Activated CD8-positive, alpha-beta T cell treated with anti-CD3 and anti-CD28 coated beads for 36 hours (primary cell): ENCODE measurements around the gene TCF4. TPM values are rescaled to one million over a fixed set of nuclear protein-coding genes. Genes with fewer than 3 reads are reported as not detected.

ENCODE experiments used
- ATAC-seq: fragments of 200-7000 bp; cut with Tn5 transposase; one replicate; pipeline ENCODE4 v1.10.0; 2021; ENCODE audit warnings: mild to moderate bottlenecking, moderate library complexity
- CTCF ChIA-PET: fragments of 350-600 bp; sonication (Branson Sonifier 250); formaldehyde crosslinking; loops from one replicate; lab custom pipeline; 2021; ENCODE audit warnings: antibody characterized with exemption; lab: Charles Lee
- POLR2A ChIA-PET: fragments of 350-600 bp; sonication (Branson Sonifier 250); formaldehyde crosslinking; loops from one replicate; lab custom pipeline; 2021; ENCODE audit warnings: antibody characterized with exemption; lab: Charles Lee
- DNase-seq: peaks from one replicate; pipeline ENCODE4 v3.0.0-alpha.2; 2020
- H3K27ac Mint-ChIP-seq: one replicate; pipeline ENCODE4 v1.8.0; 2021; ENCODE audit warnings: mild to moderate bottlenecking, mixed read lengths
- H3K27me3 Mint-ChIP-seq: one replicate; pipeline ENCODE4 v1.8.0; 2021; ENCODE audit warnings: mixed read lengths
- H3K36me3 Mint-ChIP-seq: one replicate; pipeline ENCODE4 v1.8.0; 2021; ENCODE audit warnings: low read depth, mixed read lengths
- H3K4me1 Mint-ChIP-seq: one replicate; pipeline ENCODE4 v1.8.0; 2021; ENCODE audit warnings: low read depth, mixed read lengths
- H3K4me3 Mint-ChIP-seq: one replicate; pipeline ENCODE4 v1.8.0; 2021; ENCODE audit warnings: mild to moderate bottlenecking, moderate library complexity, mixed read lengths
- H3K9me3 Mint-ChIP-seq: one replicate; pipeline ENCODE4 v1.8.0; 2021; ENCODE audit warnings: mixed read lengths
- intact Hi-C: fragments of 100-400 bp; cut with micrococcal nuclease; formaldehyde crosslinking; loops from one replicate; pipeline ENCODE4 v1.10.0; 2022
- total RNA-seq, 2 experiments: library from RNA; stranded (reverse); gene quantifications; one replicate each; pipeline ENCODE4 v1.2.3, GENCODE V29; 2021
- TF ChIP-seq, protein P1 (sequence below): fragments of 200-600 bp; IDR thresholded peaks from one replicate; pipeline ENCODE4 v1.8.0; 2022; ENCODE audit warnings: antibody characterized with exemption, mild to moderate bottlenecking

Gene TCF4
- total RNA-seq, 2 experiments from 2014 or later = 1.2 to 1.4 TPM

DNA sequence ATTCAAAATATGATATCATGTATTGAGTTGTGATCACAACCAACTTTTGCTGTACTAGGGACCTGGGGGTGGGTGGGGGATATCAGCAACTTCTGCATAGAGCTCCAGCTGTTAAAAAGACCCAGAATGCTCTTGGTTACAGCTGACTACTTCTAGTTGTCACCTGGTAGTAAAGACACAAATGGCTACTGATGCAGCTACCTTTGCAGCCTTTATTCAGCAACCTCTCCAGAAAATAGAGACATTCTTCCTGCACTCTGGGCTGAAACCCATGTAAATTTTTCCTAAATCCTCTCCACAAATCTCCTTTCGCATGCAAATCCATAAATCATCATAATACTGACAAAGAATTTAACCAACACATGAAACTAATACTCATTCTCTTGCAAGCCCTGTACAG, 238.3 kb downstream of the TCF4 start:
- intact Hi-C loops = no loop called here
- H3K27ac Mint-ChIP-seq = no peak overlapping the region
- H3K27me3 Mint-ChIP-seq = no peaks in the 10 kb centered on the region
- no peak overlapping the region for H3K4me3 Mint-ChIP-seq
- POLR2A ChIA-PET = no interaction called here
- H3K4me1 Mint-ChIP-seq = no peaks in the 10 kb centered on the region
- H3K9me3 Mint-ChIP-seq = no peaks in the 10 kb centered on the region
- DNase-seq (no peak), ATAC-seq (no peak)
- CTCF ChIA-PET = no interaction called here
- H3K36me3 Mint-ChIP-seq = no peaks in the 10 kb centered on the region
- TF ChIP-seq, protein P1, sequence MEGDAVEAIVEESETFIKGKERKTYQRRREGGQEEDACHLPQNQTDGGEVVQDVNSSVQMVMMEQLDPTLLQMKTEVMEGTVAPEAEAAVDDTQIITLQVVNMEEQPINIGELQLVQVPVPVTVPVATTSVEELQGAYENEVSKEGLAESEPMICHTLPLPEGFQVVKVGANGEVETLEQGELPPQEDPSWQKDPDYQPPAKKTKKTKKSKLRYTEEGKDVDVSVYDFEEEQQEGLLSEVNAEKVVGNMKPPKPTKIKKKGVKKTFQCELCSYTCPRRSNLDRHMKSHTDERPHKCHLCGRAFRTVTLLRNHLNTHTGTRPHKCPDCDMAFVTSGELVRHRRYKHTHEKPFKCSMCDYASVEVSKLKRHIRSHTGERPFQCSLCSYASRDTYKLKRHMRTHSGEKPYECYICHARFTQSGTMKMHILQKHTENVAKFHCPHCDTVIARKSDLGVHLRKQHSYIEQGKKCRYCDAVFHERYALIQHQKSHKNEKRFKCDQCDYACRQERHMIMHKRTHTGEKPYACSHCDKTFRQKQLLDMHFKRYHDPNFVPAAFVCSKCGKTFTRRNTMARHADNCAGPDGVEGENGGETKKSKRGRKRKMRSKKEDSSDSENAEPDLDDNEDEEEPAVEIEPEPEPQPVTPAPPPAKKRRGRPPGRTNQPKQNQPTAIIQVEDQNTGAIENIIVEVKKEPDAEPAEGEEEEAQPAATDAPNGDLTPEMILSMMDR = no peak

DNA sequence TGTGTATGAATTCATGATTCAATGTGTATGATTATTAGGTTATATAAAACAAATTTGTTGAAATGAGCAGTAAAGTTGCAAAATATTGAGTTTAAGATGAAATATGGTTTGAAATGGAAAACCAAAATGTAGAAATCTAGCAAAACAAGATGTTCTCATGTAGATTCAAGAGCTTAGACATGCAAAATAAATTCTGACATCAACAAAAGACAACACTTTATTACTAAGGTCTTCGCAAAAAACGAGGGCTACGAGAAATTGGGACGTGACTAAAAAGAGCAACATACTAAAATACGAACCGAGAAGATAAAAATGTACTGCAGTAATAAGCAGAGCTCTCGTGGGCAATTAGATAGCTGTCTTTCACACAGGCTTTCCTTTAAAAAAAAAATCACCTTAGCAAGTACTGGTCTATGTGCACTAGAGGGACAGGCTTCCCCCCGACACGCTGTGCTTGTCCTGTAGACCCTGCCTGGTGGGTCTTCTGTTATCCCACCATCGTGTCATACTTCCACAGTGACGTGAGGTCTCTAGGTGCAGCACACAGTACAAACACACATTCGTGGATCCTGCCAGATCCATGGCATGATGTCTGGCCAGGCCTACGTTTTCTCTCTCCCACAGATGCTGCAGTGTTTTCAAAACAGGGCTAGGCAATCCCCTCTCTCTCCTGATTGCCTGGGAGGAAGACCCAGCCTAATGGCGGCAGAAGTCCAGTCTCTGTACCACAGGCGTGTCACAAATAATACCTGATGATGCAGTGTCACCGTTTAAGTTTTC, 240.8 kb downstream of the TCF4 start:
- Mint-ChIP-seq H3K36me3 (no peaks in the 10 kb centered on the region), H3K27me3 (no peaks in the 10 kb centered on the region), H3K27ac (no peak overlapping the region), H3K4me3 (no peak overlapping the region), H3K9me3 (no peaks in the 10 kb centered on the region), H3K4me1 (peaks cover 2% of the 10 kb centered on the region)
- TF ChIP-seq, protein P1 = no peak
- DNase-seq = no peak
- intact Hi-C loops = no loop called here
- ChIA-PET POLR2A (no interaction called here), CTCF (interaction anchor here (1.0 kb wide), 1 partner anchor 69 kb away, joined by 3 read pairs; no protein-coding TSS in a partner anchor)
- no peak for ATAC-seq

DNA sequence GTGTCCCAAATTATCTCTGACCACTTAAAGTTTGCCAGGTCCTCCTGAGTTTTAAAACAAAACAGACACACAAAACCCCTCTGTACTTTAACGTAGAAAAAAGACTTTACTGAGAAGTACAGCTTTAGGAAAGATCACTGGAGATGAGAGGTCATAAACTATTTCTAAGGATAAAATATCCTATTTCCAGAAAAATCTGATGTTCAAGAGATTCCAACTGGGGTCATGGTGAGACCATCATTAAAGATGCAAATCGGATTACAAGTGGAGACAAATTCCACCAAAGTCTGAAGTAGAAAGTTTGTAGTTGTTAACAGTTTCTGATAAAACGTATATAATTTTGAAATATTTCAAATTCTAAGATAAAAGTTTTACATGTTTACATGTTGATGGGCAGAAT, 241.6 kb downstream of the TCF4 start:
- ATAC-seq (no peak), DNase-seq (no peak)
- intact Hi-C loops = no loop called here
- peaks cover 2% of the 10 kb centered on the region for H3K4me1 Mint-ChIP-seq
- no peak overlapping the region for H3K4me3 Mint-ChIP-seq
- POLR2A ChIA-PET = no interaction called here
- H3K9me3 Mint-ChIP-seq = no peaks in the 10 kb centered on the region
- no peaks in the 10 kb centered on the region for H3K36me3 Mint-ChIP-seq
- H3K27ac Mint-ChIP-seq = no peak overlapping the region
- TF ChIP-seq, protein P1 = no peak
- CTCF ChIA-PET = no interaction called here
- H3K27me3 Mint-ChIP-seq = no peaks in the 10 kb centered on the region

DNA sequence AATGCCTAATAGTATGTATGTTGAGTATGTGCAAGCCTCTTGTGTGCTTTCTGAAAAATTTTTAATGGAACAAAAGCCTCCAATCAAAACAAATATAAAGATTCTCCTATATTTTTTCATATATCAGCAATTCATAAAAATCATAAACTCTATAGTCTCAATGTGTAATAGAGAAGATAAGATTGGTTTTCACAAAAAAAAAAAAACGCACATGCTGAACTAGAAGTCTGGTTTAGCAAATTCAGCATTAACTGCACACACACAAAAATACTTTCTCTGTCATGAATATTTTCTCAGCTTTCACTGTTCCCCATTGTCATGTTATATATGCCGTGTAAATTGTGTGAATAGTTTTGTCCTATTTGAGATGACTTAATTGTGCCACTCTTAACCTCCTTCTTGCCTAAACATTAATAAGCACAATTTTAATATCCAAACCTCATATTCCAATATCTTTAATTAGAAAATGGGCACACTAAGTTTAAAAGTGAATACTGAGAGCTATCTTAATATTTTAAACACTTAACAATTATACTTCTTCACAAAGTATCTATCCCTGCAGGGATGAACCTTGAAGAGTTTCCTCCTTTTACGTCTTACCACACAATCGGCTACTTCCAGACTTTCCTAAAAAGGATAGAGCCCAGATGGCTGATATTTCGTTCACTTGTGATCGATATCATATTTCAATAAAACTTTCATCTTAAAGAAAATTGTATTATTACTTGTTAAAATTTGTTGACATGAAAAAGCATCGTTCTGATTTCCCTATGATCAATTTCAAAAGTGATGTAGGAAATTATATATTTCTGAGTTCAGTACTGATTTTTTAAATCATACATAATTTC, 242.7 kb downstream of the TCF4 start:
- Mint-ChIP-seq H3K4me3 (no peak overlapping the region), H3K27me3 (no peaks in the 10 kb centered on the region), H3K9me3 (no peaks in the 10 kb centered on the region), H3K4me1 (peaks cover 2% of the 10 kb centered on the region), H3K27ac (no peak overlapping the region), H3K36me3 (no peaks in the 10 kb centered on the region)
- intact Hi-C loops = no loop called here
- ChIA-PET POLR2A (no interaction called here), CTCF (interaction anchor here (1.2 kb wide), 1 partner anchor 39 kb away, joined by 3 read pairs; no protein-coding TSS in a partner anchor)
- no peak for ATAC-seq
- DNase-seq = no peak
- TF ChIP-seq, protein P1 = no peak
